H7 (cell line): ENCODE measurements around the gene CLTB. TPM values are rescaled to one million over a fixed set of nuclear protein-coding genes. Genes with fewer than 3 reads are reported as not detected.

ENCODE experiments used
- DNase-seq: peaks from one replicate; pipeline ENCODE4 v3.0.0; 2012
- H3K27me3 ChIP-seq: 2 replicates; pipeline ENCODE4 v1.6.0; 2011; ENCODE audit warnings: mild to moderate bottlenecking, low read length; ENCODE audit not compliant: control insufficient read depth, insufficient read depth
- H3K36me3 ChIP-seq: replicated peaks from 2 replicates; pipeline ENCODE4 v1.5.1; 2011; ENCODE audit warnings: low read length; ENCODE audit not compliant: control insufficient read depth, insufficient read depth
- H3K4me3 ChIP-seq: 2 replicates; pipeline ENCODE4 v1.5.1; 2011; ENCODE audit warnings: low read depth, mild to moderate bottlenecking, control low read depth, low read length, moderate library complexity; ENCODE audit not compliant: insufficient read depth
- total RNA-seq: library from RNA; depleted of rRNA; stranded (reverse); fragments of >200 nt; shearing (Covaris generic); gene quantifications from 2 replicates; pipeline ENCODE4 v1.2.3, GENCODE V29; 2014

Gene CLTB
- total RNA-seq, 1 experiment from 2014 or later, result 67.2 TPM

- H3K36me3 ChIP-seq, result no peaks in the 10 kb centered on the region
- no peak for DNase-seq
- H3K27me3 ChIP-seq, result no peaks in the 10 kb centered on the region
- H3K4me3 ChIP-seq, result no peak overlapping the region
Observed at GRCh38 chr5:176440927-176441706, 24.8 kb upstream of the CLTB start.

GRCh38 chr5:176438959-176439757 is 22.8 kb upstream of the CLTB start:
- Histone ChIP-seq H3K36me3 (no peaks in the 10 kb centered on the region), H3K27me3 (no peaks in the 10 kb centered on the region), H3K4me3 (no peak overlapping the region)
- DNase-seq, result no peak

GRCh38 chr5:176436656-176437055 is 20.3 kb upstream of the CLTB start:
- no peaks in the 10 kb centered on the region for H3K36me3 ChIP-seq
- H3K4me3 ChIP-seq, result no peak overlapping the region
- no peaks in the 10 kb centered on the region for H3K27me3 ChIP-seq
- DNase-seq, result no peak

GRCh38 chr5:176432707-176433106 is 16.4 kb upstream of the CLTB start:
- DNase-seq, result no peak
- H3K36me3 ChIP-seq, result no peaks in the 10 kb centered on the region
- no peaks in the 10 kb centered on the region for H3K27me3 ChIP-seq
- no peak overlapping the region for H3K4me3 ChIP-seq

GRCh38 chr5:176429972-176430371 is 13.6 kb upstream of the CLTB start:
- H3K4me3 ChIP-seq, result no peak overlapping the region
- H3K36me3 ChIP-seq, result no peaks in the 10 kb centered on the region
- no peaks in the 10 kb centered on the region for H3K27me3 ChIP-seq
- DNase-seq, result no peak

- Histone ChIP-seq H3K4me3 (no peak overlapping the region), H3K27me3 (no peaks in the 10 kb centered on the region), H3K36me3 (no peaks in the 10 kb centered on the region)
- DNase-seq, result no peak
Observed at GRCh38 chr5:176427971-176428370, 11.6 kb upstream of the CLTB start.

GRCh38 chr5:176426876-176427275 is 10.5 kb upstream of the CLTB start:
- no peak for DNase-seq
- Histone ChIP-seq H3K4me3 (no peak overlapping the region), H3K27me3 (no peaks in the 10 kb centered on the region), H3K36me3 (no peaks in the 10 kb centered on the region)

GRCh38 chr5:176425791-176426190 is 9.5 kb upstream of the CLTB start:
- Histone ChIP-seq H3K4me3 (no peak overlapping the region), H3K36me3 (no peaks in the 10 kb centered on the region), H3K27me3 (no peaks in the 10 kb centered on the region)
- DNase-seq, result no peak

- no peak for DNase-seq
Observed at GRCh38 chr5:176425138-176425537, 8.8 kb upstream of the CLTB start.

GRCh38 chr5:176424181-176424580 is 7.8 kb upstream of the CLTB start:
- no peak for DNase-seq
- H3K27me3 ChIP-seq, result no peaks in the 10 kb centered on the region
- H3K36me3 ChIP-seq, result no peaks in the 10 kb centered on the region
- no peak overlapping the region for H3K4me3 ChIP-seq

More at GRCh38 chr5:176425138-176425537, 8.8 kb upstream of the CLTB start:
- no peaks in the 10 kb centered on the region for H3K27me3 ChIP-seq
- no peak overlapping the region for H3K4me3 ChIP-seq
- no peaks in the 10 kb centered on the region for H3K36me3 ChIP-seq

GRCh38 chr5:176420972-176421544 is 4.7 kb upstream of the CLTB start:
- Histone ChIP-seq H3K27me3 (no peaks in the 10 kb centered on the region), H3K36me3 (no peaks in the 10 kb centered on the region), H3K4me3 (no peak overlapping the region)
- no peak for DNase-seq

- DNase-seq, result no peak
- Histone ChIP-seq H3K4me3 (no peak overlapping the region), H3K27me3 (no peaks in the 10 kb centered on the region), H3K36me3 (no peaks in the 10 kb centered on the region)
Observed at GRCh38 chr5:176420086-176420485, 3.7 kb upstream of the CLTB start.

- Histone ChIP-seq H3K4me3 (no peak overlapping the region), H3K27me3 (no peaks in the 10 kb centered on the region), H3K36me3 (no peaks in the 10 kb centered on the region)
- DNase-seq, result no peak
Observed at GRCh38 chr5:176418251-176418650, 1.9 kb upstream of the CLTB start.

- DNase-seq, result no peak
- H3K36me3 ChIP-seq, result no peaks in the 10 kb centered on the region
- no peak overlapping the region for H3K4me3 ChIP-seq
- no peaks in the 10 kb centered on the region for H3K27me3 ChIP-seq
Observed at GRCh38 chr5:176416965-176417364, 626 bp upstream of the CLTB start.
